Gastroesophageal sphincter (tissue), 4 donors: ENCODE measurements around the gene ANKRD26. TPM values are rescaled to one million over a fixed set of nuclear protein-coding genes. Genes with fewer than 3 reads are reported as not detected.
"Not testable (repeated sequence)": the region's sequence is repeated elsewhere in the genome, so short reads cannot be mapped to it uniquely, and the experiment has no call there.

Experiments used
- ATAC-seq: fragments of 150-250 bp; one replicate; pipeline ENCODE4 v1.9.1; 2016; ENCODE audit warnings: mild to moderate bottlenecking, moderate library complexity
- H3K27ac ChIP-seq, 4 donors: fragments of 200-600 bp; sonication (generic) in 3 of 4; 1 replicate in 3 of 4; 2 replicates in 1 of 4; pipeline ENCODE4 v1.5.1; 2016 to 2019
- H3K27me3 ChIP-seq: fragments of 200-600 bp; sonication (generic); one replicate; pipeline ENCODE4 v1.5.1; 2019
- H3K36me3 ChIP-seq, 2 donors: fragments of 200-600 bp; sonication (generic); one replicate each; pipeline ENCODE4 v1.5.1; 2019; ENCODE audit warnings: control low read depth in 1 of 2
- H3K4me1 ChIP-seq, 3 donors: fragments of 200-600 bp; sonication (generic); 1 replicate in 2 of 3; 2 replicates in 1 of 3; pipeline ENCODE4 v1.5.1; 2016 to 2019; ENCODE audit warnings: control low read depth in 2 of 3
- H3K4me3 ChIP-seq, 2 donors: fragments of 200-600 bp; sonication (generic); one replicate each; pipeline ENCODE4 v1.5.1; 2019; ENCODE audit warnings: mild to moderate bottlenecking in 1 of 2, moderate library complexity in 1 of 2
- H3K9me3 ChIP-seq, 3 donors: fragments of 200-600 bp; sonication (generic); one replicate each; pipeline ENCODE4 v1.5.1; 2017 to 2019; ENCODE audit warnings: control low read depth in 2 of 3
- EP300 ChIP-seq: sonication (generic); formaldehyde crosslinking; IDR thresholded peaks from one replicate; pipeline ENCODE4 v1.6.1; 2017; ENCODE audit warnings: antibody characterized with exemption, mild to moderate bottlenecking
- POLR2A ChIP-seq, 2 donors: fragments of 450-650 bp; IDR thresholded peaks; one replicate each; pipeline ENCODE4 v1.6.1; 2017; ENCODE audit warnings: antibody characterized with exemption in 2 of 2, mild to moderate bottlenecking in 2 of 2, moderate library complexity in 1 of 2
- POLR2AphosphoS5 ChIP-seq: sonication (generic); formaldehyde crosslinking; IDR thresholded peaks from one replicate; pipeline ENCODE4 v1.6.1; 2017; ENCODE audit warnings: antibody characterized with exemption
- WGBS, 2 donors: methylation state at CpG; one replicate each; pipeline ENCODE4 v1.1.5; 2018; ENCODE audit warnings: low coverage in 1 of 2; 5-methylcytosine and 5-hydroxymethylcytosine counted together
- total RNA-seq, 4 donors: library from RNA; depleted of rRNA; stranded (reverse); fragments of >200 nt; gene quantifications; one replicate each; pipeline ENCODE4 v1.1.0, GENCODE V29; 2016
- TF ChIP-seq, protein P1 (sequence below), 4 experiments: fragments of 200-600 bp in 2 of 4; fragments of 450-650 bp in 2 of 4; sonication (generic) in 1 of 4; IDR thresholded peaks; one replicate each; pipeline ENCODE4 v1.5.1; 2017 to 2019; ENCODE audit warnings: antibody characterized with exemption in 4 of 4, mild to moderate bottlenecking in 2 of 4, moderate library complexity in 2 of 4

Gene ANKRD26
- total RNA-seq, 4 donors from 2014 or later, result 4.0 to 9.7 (median 6.6) TPM

DNA sequence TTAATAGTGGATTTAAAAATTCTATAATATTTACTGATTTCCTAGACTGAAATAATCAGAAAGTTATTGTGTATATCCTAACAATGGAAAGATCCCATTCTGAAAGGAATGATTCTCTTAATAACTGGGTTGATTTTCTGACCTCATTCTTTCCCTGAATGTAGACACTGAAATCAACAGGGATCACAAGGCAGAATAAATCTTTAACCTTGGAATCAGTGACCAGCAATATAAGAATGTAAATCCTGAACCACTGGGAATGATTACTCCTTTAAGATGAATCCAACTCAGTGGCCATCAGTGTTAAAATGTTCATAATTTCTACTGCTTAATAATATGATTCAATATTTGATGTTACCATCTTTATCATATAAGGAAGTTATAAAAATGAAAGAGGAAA lies 47.6 kb downstream of the ANKRD26 start:
- no peaks in the 10 kb centered on the region for H3K4me1 ChIP-seq
- H3K36me3 ChIP-seq, result peaks cover 0 to 78% of the 10 kb centered on the region in 2 donors
- H3K27me3 ChIP-seq, result no peaks in the 10 kb centered on the region
- H3K9me3 ChIP-seq, result no peaks in the 10 kb centered on the region
- no peak overlapping the region for H3K4me3 ChIP-seq
- ATAC-seq, result no peak
- TF ChIP-seq, protein P1, sequence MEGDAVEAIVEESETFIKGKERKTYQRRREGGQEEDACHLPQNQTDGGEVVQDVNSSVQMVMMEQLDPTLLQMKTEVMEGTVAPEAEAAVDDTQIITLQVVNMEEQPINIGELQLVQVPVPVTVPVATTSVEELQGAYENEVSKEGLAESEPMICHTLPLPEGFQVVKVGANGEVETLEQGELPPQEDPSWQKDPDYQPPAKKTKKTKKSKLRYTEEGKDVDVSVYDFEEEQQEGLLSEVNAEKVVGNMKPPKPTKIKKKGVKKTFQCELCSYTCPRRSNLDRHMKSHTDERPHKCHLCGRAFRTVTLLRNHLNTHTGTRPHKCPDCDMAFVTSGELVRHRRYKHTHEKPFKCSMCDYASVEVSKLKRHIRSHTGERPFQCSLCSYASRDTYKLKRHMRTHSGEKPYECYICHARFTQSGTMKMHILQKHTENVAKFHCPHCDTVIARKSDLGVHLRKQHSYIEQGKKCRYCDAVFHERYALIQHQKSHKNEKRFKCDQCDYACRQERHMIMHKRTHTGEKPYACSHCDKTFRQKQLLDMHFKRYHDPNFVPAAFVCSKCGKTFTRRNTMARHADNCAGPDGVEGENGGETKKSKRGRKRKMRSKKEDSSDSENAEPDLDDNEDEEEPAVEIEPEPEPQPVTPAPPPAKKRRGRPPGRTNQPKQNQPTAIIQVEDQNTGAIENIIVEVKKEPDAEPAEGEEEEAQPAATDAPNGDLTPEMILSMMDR (IDR thresholded peaks at IDR 0.05), result no peak
- TF ChIP-seq POLR2AphosphoS5, result no peak
- no peak for TF ChIP-seq EP300
- TF ChIP-seq POLR2A (IDR thresholded peaks at IDR 0.05), result no peak
- no peak overlapping the region for H3K27ac ChIP-seq

DNA sequence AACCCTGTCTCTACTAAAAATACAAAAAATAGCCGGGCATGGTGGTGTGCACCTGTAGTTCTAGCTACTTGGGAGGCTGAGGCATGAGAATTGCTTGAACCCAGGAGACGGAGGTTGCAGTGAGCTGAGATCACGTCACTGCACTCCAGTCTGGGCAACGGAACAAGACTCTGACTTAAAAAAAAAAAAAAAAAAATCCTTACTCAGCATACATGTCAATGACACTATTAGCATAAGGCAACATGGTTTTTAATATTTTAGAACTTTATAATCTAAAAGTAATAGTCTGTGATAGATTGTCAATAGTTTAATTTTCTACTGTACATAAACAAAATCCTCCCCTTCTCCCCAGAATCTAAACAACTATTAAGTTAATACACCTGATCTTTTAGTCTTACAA lies 55.0 kb downstream of the ANKRD26 start:
- not testable (repeated sequence) for H3K4me3 ChIP-seq, H3K4me1 ChIP-seq, ATAC-seq, H3K9me3 ChIP-seq, H3K27ac ChIP-seq, H3K27me3 ChIP-seq
- peaks cover 0 to 78% of the 10 kb centered on the region in 2 donors for H3K36me3 ChIP-seq
- 89 to 92% methylated on average over 2 to 3 of the region's 4 CpGs for whole genome bisulfite sequencing, 2 donors

DNA sequence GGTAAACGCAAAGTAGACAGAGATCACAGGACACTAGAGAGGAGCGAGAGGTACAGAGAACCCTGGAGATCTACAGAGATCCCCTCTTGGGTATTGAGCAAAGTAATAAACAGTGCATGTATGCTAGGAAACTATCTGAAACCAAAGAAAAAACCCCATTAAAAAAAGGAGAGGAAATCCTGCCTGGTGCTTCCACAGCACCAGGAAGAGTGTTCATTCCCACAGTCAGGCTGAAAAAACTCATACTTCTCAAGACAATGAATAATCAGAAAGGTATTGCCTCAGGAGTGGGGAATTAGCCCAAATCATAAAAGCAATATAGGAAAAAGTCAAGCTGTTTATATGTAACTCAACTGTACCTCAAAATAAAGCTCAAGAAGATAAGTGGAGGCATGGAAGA lies 59.1 kb downstream of the ANKRD26 start:
- Histone ChIP-seq H3K4me1 (no peaks in the 10 kb centered on the region), H3K27me3 (no peaks in the 10 kb centered on the region), H3K4me3 (no peak overlapping the region), H3K27ac (no peak overlapping the region), H3K9me3 (no peaks in the 10 kb centered on the region), H3K36me3 (peaks cover 0 to 83% of the 10 kb centered on the region in 2 donors)
- no peak for TF ChIP-seq EP300
- ATAC-seq, result no peak
- 77 to 82% methylated on average over 2 of the region's 2 CpGs for WGBS, 2 donors

DNA sequence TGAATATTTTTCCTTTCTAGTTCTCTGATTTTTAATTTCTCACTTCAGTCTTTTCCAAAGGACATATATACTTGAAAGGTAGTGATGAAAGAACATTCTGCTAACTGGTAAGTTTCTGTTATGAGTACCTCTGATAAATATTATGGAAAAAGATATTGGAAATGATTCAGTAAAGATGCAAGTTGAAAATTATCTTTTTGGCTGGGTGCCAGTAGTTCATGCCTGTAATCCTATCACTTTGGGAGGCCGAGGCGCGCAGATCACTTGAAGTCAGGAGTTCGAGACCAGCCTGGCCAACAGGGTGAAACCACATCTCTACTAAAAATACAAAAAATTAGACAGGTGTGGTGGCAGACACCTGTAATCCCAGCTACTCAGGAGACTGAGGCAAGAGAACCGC lies 62.1 kb downstream of the ANKRD26 start:
- no peak overlapping the region for H3K4me3 ChIP-seq
- no peak for ATAC-seq
- H3K27me3 ChIP-seq, result no peaks in the 10 kb centered on the region
- WGBS, 2 donors, result 95 to 100% methylated on average over 4 to 5 of the region's 5 CpGs
- no peak overlapping the region for H3K27ac ChIP-seq
- no peaks in the 10 kb centered on the region for H3K4me1 ChIP-seq
- no peak for TF ChIP-seq EP300
- TF ChIP-seq, protein P1 (IDR thresholded peaks at IDR 0.05), result no peak
- no peak for TF ChIP-seq POLR2A (IDR thresholded peaks at IDR 0.05)
- TF ChIP-seq POLR2AphosphoS5, result no peak
- no peaks in the 10 kb centered on the region for H3K9me3 ChIP-seq
- H3K36me3 ChIP-seq, result peaks cover 0 to 77% of the 10 kb centered on the region in 2 donors

DNA sequence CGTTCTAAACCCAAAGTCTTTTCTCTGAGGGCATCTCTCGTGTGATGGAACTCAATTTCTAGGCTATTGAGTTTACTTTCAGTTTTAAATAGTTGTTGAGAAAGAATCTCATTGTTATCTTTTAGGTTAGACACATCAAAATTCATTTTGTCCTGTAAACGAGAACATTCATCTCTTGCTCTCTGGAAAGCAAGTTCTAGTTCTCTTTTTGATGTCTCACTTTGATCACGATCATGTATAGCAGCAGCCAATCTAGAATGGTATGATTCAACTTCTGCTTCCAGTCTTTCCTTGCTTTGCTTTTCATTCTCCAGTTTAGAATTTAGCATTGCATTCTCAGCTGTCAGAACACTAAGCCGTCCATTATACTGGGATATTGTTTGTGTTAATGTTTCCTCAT lies 65.1 kb downstream of the ANKRD26 start:
- ATAC-seq, result no peak
- no peaks in the 10 kb centered on the region for H3K4me1 ChIP-seq
- TF ChIP-seq, protein P1 (IDR thresholded peaks at IDR 0.05), result no peak
- TF ChIP-seq EP300, result no peak
- TF ChIP-seq POLR2AphosphoS5, result no peak
- no peak for TF ChIP-seq POLR2A (IDR thresholded peaks at IDR 0.05)
- no peaks in the 10 kb centered on the region for H3K9me3 ChIP-seq
- no peak overlapping the region for H3K27ac ChIP-seq
- H3K27me3 ChIP-seq, result no peaks in the 10 kb centered on the region
- 87 to 94% methylated on average over 4 to 5 of the region's 5 CpGs for WGBS, 2 donors
- H3K4me3 ChIP-seq, result no peak overlapping the region
- peaks cover 0 to 75% of the 10 kb centered on the region in 2 donors for H3K36me3 ChIP-seq

GRCh38 chr10:27030060-27030459 lies 70.2 kb downstream of the ANKRD26 start:
- no peak for ATAC-seq
- no peak overlapping the region for H3K4me3 ChIP-seq
- 70 to 85% methylated on average over 2 of the region's 2 CpGs for WGBS, 2 donors
- H3K9me3 ChIP-seq, result no peaks in the 10 kb centered on the region
- H3K36me3 ChIP-seq, result peaks cover 0 to 83% of the 10 kb centered on the region in 2 donors
- TF ChIP-seq POLR2AphosphoS5, result no peak
- TF ChIP-seq POLR2A (IDR thresholded peaks at IDR 0.05), result no peak
- no peak for TF ChIP-seq EP300
- TF ChIP-seq, protein P1 (IDR thresholded peaks at IDR 0.05), result no peak
- H3K4me1 ChIP-seq, result no peaks in the 10 kb centered on the region
- no peak overlapping the region for H3K27ac ChIP-seq
- H3K27me3 ChIP-seq, result no peaks in the 10 kb centered on the region
